GM23338 (cell line): ENCODE measurements around the gene PAX5. TPM values are rescaled to one million over a fixed set of nuclear protein-coding genes. Genes with fewer than 3 reads are reported as not detected.

Experiments used
- ATAC-seq: fragments of 200-7000 bp; cut with Tn5 transposase; 3 replicates; pipeline ENCODE4 v1.9.1; 2020
- DNase-seq: peaks from one replicate; pipeline ENCODE4 v3.0.0-alpha.2; 2015; ENCODE audit warnings: low spot score
- H2AFZ ChIP-seq: fragments of 200-600 bp; sonication (generic); 2 replicates; pipeline ENCODE4 v1.8.0; 2016; ENCODE audit warnings: antibody characterized with exemption, mild to moderate bottlenecking, moderate library complexity
- H3F3A ChIP-seq: fragments of 200-600 bp; sonication (generic); replicated peaks from 2 replicates; pipeline ENCODE4 v1.8.0; 2017; ENCODE audit warnings: antibody characterized with exemption, mixed run types, low read depth
- H3K27ac ChIP-seq: fragments of 200-600 bp; sonication (generic); 2 replicates; pipeline ENCODE4 v1.6.1; 2016; ENCODE audit warnings: low read depth
- H3K27me3 ChIP-seq: fragments of 200-600 bp; sonication (generic); 2 replicates; pipeline ENCODE4 v1.8.0; 2016; ENCODE audit warnings: mild to moderate bottlenecking, mixed run types, moderate library complexity; ENCODE audit not compliant: insufficient read depth
- H3K36me3 ChIP-seq: fragments of 200-600 bp; sonication (generic); 2 replicates; pipeline ENCODE4 v1.8.0; 2016; ENCODE audit warnings: mild to moderate bottlenecking; ENCODE audit not compliant: insufficient read depth
- H3K4me1 ChIP-seq: fragments of 200-600 bp; sonication (generic); 2 replicates; pipeline ENCODE4 v1.8.0; 2016; ENCODE audit warnings: mild to moderate bottlenecking, moderate library complexity; ENCODE audit not compliant: insufficient read depth
- H3K4me2 ChIP-seq: fragments of 200-600 bp; sonication (generic); 2 replicates; pipeline ENCODE4 v1.7.1; 2017; ENCODE audit warnings: mixed run types
- H3K4me3 ChIP-seq: fragments of 200-600 bp; sonication (generic); 2 replicates; pipeline ENCODE4 v1.6.1; 2016; ENCODE audit warnings: mixed run types
- H3K79me2 ChIP-seq: fragments of 200-600 bp; sonication (generic); replicated peaks from 2 replicates; pipeline ENCODE4 v1.8.0; 2017; ENCODE audit warnings: mild to moderate bottlenecking; ENCODE audit not compliant: insufficient read depth
- H3K9me2 ChIP-seq: fragments of 200-600 bp; sonication (generic); 2 replicates; pipeline ENCODE4 v1.8.0; 2017; ENCODE audit not compliant: insufficient read depth
- H4K20me1 ChIP-seq: fragments of 200-600 bp; sonication (generic); replicated peaks from 2 replicates; pipeline ENCODE4 v1.8.0; 2017; ENCODE audit warnings: mild to moderate bottlenecking; ENCODE audit not compliant: insufficient read depth
- H3K27ac Mint-ChIP-seq: 2 replicates; pipeline ENCODE4 v1.8.0; 2020; ENCODE audit warnings: inconsistent platforms, mild to moderate bottlenecking, moderate library complexity, mixed read lengths
- H3K27me3 Mint-ChIP-seq: 3 replicates; pipeline ENCODE4 v1.8.0; 2022; ENCODE audit warnings: low read depth, mild to moderate bottlenecking, moderate library complexity, mixed read lengths, inconsistent platforms; ENCODE audit not compliant: insufficient read depth, poor library complexity
- H3K36me3 Mint-ChIP-seq: 3 replicates; pipeline ENCODE4 v1.8.0; 2021; ENCODE audit warnings: low read depth, mild to moderate bottlenecking, inconsistent platforms, moderate library complexity, mixed read lengths
- H3K4me1 Mint-ChIP-seq: 3 replicates; pipeline ENCODE4 v1.8.0; 2020; ENCODE audit warnings: mild to moderate bottlenecking, inconsistent platforms, mixed read lengths
- H3K4me3 Mint-ChIP-seq: 3 replicates; pipeline ENCODE4 v1.8.0; 2021; ENCODE audit warnings: moderate library complexity, mild to moderate bottlenecking, inconsistent platforms, mixed read lengths
- H3K9me3 Mint-ChIP-seq: 3 replicates; pipeline ENCODE4 v1.8.0; 2020; ENCODE audit warnings: moderate library complexity, mild to moderate bottlenecking, inconsistent platforms, mixed read lengths
- CREB1 ChIP-seq: fragments of 250-450 bp; sonication (Bioruptor Pico); IDR thresholded peaks from 2 replicates; pipeline ENCODE4 v1.5.0; 2020; ENCODE audit warnings: low read depth, mild to moderate bottlenecking, moderate library complexity
- CTCF ChIP-seq, 2 experiments: fragments of 200-600 bp in 1 of 2; sonication (generic) in 1 of 2; conservative IDR thresholded peaks; 2 replicates each; pipeline versions ENCODE4 v1.5.1 to v1.6.1; 2016 to 2017; ENCODE audit warnings: antibody characterized with exemption in 2 of 2, low read depth in 2 of 2, mild to moderate bottlenecking in 2 of 2, moderate library complexity in 1 of 2
- JUNB ChIP-seq: IDR thresholded peaks from one replicate; pipeline ENCODE4 v1.6.1; 2016; ENCODE audit warnings: antibody characterized with exemption; ENCODE audit not compliant: unreplicated experiment
- NANOG ChIP-seq: IDR thresholded peaks from 2 replicates; pipeline ENCODE4 v1.6.1; 2016; ENCODE audit warnings: antibody characterized with exemption, borderline replicate concordance
- REST ChIP-seq: IDR thresholded peaks from one replicate; pipeline ENCODE4 v1.6.1; 2018; ENCODE audit warnings: antibody characterized with exemption; ENCODE audit not compliant: unreplicated experiment
- ZNF114 ChIP-seq: fragments of 250-450 bp; sonication (Bioruptor Pico); IDR thresholded peaks from 2 replicates; pipeline ENCODE4 v1.5.0; 2020; ENCODE audit warnings: mild to moderate bottlenecking, moderate library complexity
- polyA plus RNA-seq: library from polyadenylated mRNA; unstranded; fragments of >200 nt; fragmentation: Nextera tagmentation; extraction: Ambion mirVana; gene quantifications from 2 replicates; pipeline ENCODE4 v1.2.1, GENCODE V29; 2016
- total RNA-seq: library from RNA; depleted of rRNA; stranded (reverse); fragments of >200 nt; shearing (Covaris generic); gene quantifications from 2 replicates; pipeline ENCODE4 v1.2.3, GENCODE V29; 2014

PAX5 gene
- total and polyA plus RNA-seq, 2 experiments from 2014 or later = 0.17 to 0.60 TPM

- TF ChIP-seq REST = no peak
- no peak for TF ChIP-seq CREB1 (CRISPR knock-in tag)
- no peak for TF ChIP-seq JUNB
- no peak for TF ChIP-seq ZNF114 (CRISPR knock-in tag)
Observed at GRCh38 chr9:37002036-37002412, 32.0 kb downstream of the PAX5 start (continued).

- DNase-seq = no peak
- Histone ChIP-seq H3K9me2 (no peaks in the 10 kb centered on the region), H3K79me2 (no peaks in the 10 kb centered on the region), H2AFZ (no peak overlapping the region), H3K4me1 (peaks cover 35% of the 10 kb centered on the region), H3K27me3 (peaks cover 83% of the 10 kb centered on the region), H3K27ac (no peak overlapping the region), H3F3A (no peaks in the 10 kb centered on the region), H4K20me1 (0 out of 2 replicates have a peak, but pooled peaks cover 4% of the 10 kb centered on the region), H3K4me2 (no peak overlapping the region), H3K36me3 (no peaks in the 10 kb centered on the region; the same call in 1 of the 2 replicates), H3K4me3 (no peak overlapping the region)
- H3K36me3 Mint-ChIP-seq = no peaks in the 10 kb centered on the region
- H3K4me1 Mint-ChIP-seq = peaks cover 32% of the 10 kb centered on the region
- no peaks in the 10 kb centered on the region for H3K9me3 Mint-ChIP-seq
- no peak overlapping the region for H3K27ac Mint-ChIP-seq
- H3K27me3 Mint-ChIP-seq = peaks cover 44% of the 10 kb centered on the region
- H3K4me3 Mint-ChIP-seq = peak overlapping the region; percentile 10; the same call in 1 of the 3 replicates
- TF ChIP-seq CTCF (conservative IDR thresholded peaks at IDR 0.05; ENCODE audit: low read depth in 2 of 2) = no peak
- no peak for ATAC-seq
Observed at GRCh38 chr9:37001459-37001858, 32.6 kb downstream of the PAX5 start.

- Histone ChIP-seq H3K27me3 (peaks cover 71% of the 10 kb centered on the region), H3K4me1 (peaks cover 33% of the 10 kb centered on the region), H3K36me3 (no peaks in the 10 kb centered on the region; the same call in 1 of the 2 replicates), H3K4me2 (peak overlapping the region; percentile 55; the same call in 1 of the 2 replicates), H3K4me3 (no peak overlapping the region), H3F3A (no peaks in the 10 kb centered on the region), H2AFZ (no peak overlapping the region; the same call in 1 of the 2 replicates), H3K79me2 (no peaks in the 10 kb centered on the region), H3K27ac (no peak overlapping the region), H3K9me2 (no peaks in the 10 kb centered on the region), H4K20me1 (0 out of 2 replicates have a peak, but pooled peaks cover 4% of the 10 kb centered on the region)
- peak; percentile 55 for DNase-seq
- Mint-ChIP-seq H3K4me1 (peaks cover 31% of the 10 kb centered on the region), H3K27ac (no peak overlapping the region), H3K27me3 (peaks cover 39% of the 10 kb centered on the region), H3K36me3 (no peaks in the 10 kb centered on the region), H3K4me3 (no peak overlapping the region), H3K9me3 (no peaks in the 10 kb centered on the region)
- ATAC-seq = peak; percentile 8
- TF ChIP-seq NANOG (no peak), JUNB (no peak), CTCF (conservative IDR thresholded peaks at IDR 0.05; ENCODE audit: low read depth in 2 of 2) (peak; percentile 45 to 48)
Observed at GRCh38 chr9:36999728-37000333, 34.2 kb downstream of the PAX5 start.
